Stimulated activated naive CD4-positive, alpha-beta T cell treated with Interleukin-2 at 50 U/mL for 16 hours (primary cell): ENCODE measurements around the gene KMT2D.
"Not testable (repeated sequence)": the region's sequence is repeated elsewhere in the genome, so short reads cannot be mapped to it uniquely, and the experiment has no call there.

Experiments used
- DNase-seq: peaks from one replicate; lab custom pipeline; 2025; lab: John Stamatoyannopoulos, UW

Gene KMT2D

DNA sequence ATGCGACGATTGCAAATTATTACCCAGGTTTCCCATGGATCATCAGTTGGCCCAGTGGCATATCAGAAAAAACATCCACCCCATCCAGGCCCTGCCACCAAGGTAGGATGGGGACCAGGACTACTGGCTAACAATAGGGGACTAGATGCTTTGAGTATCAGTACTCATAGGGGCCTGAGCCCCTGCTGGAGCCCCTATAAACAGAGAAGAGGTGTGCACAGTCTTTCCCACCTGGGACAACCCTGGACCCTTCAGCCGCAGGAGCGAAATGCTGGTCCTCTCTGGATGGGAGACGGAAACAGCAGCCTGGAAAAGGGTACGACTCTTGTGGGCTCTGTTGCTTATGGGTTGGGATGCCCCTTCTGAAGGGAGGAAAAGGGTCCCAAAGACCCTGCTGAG, 28.3 kb upstream of the KMT2D start:
- DNase-seq: no peak

DNA sequence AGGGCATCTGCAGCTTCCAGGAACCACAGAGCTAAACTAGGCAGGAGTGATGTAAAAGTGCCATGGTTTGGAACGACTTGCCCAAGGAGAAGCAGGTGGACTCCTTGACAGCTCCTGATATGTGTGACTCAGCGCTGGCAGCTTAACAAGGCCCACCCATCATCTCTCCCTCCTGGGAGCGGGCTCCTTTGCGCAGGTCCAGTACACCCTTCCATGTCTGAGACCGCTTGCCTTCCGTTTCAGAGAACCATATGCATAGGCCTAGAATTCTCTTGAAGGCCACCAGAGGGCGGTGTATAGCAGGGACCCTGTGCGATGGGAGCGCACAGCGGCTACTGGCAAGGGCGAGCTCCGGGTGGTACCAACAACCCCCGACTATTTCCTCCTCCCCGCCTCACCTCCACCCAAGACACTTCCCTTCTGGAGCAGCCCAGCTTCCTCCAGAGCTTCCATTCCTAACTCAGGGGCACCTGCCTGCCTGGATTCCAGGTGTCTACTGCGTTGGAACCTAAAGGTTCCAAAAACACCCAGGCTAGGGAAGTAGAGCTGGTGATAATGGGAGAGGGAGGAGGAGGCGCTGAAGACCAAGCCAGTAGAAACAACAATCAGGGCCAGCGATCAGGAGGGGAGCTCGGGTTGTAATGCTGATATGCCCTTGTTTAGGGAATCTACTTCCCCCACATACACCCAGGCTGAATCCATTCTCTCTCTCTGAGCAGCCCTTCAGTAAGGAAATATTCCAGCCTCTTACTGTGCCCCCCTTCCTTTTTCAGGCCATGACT, 27.7 kb upstream of the KMT2D start:
- peak; percentile 52 for DNase-seq

DNA sequence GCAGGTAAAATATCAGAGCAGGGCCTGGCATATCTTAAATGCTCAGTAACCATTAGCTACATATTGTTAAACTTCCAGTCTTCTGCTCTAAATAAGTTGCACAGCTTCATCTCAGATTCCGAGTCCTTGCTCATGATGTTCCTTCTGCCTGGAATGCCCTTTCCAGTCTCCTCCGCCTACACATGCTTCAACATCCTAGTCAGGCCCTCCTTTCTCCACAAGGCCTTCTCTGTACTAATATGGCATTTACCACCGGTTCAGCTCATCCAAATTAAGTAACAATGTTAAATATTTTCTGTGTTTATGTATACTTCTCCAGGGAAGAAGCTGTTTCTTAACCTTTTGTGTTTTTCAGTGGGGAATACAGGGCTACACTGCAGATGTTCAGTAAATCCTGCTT, 25.5 kb upstream of the KMT2D start:
- no peak for DNase-seq

DNA sequence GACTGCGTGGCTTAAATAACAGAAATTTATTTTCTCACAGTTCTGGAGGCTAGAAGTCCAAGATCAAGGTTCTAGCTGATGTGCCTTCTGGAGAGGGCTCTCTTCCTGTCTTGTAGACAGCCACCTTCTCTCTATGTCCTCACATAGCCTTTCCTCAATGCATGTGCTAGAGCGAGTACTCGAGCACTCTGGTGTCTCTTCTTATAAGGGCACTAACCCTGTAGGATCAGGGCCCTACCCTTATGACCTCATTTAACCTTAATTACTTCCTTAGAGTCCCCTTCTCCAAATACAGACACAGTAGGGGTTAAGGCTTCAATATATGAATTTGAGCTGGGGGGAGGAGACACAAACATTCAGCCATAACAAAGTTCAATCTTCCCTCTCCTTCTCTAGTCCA, 23.8 kb upstream of the KMT2D start:
- DNase-seq: no peak

DNA sequence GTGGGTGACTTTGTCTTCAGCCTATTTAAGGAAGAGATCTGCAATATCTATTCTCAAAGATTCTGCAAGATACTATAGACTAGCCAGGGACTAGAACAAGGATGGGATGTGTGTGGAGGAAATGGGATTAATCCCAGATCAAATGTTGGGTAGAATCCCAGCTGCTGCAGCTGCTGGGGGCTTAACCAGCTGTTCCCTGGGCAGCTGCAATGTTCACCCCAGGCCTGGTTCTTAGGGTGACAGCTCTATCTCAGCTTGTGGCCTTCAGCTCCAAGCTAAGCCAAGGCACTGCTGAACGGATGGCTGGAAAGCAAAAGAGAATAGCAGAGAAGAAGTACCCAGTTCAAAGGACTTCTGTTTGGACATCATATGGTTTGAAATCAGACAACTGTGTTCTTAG, 19.2 kb upstream of the KMT2D start:
- no peak for DNase-seq

DNA sequence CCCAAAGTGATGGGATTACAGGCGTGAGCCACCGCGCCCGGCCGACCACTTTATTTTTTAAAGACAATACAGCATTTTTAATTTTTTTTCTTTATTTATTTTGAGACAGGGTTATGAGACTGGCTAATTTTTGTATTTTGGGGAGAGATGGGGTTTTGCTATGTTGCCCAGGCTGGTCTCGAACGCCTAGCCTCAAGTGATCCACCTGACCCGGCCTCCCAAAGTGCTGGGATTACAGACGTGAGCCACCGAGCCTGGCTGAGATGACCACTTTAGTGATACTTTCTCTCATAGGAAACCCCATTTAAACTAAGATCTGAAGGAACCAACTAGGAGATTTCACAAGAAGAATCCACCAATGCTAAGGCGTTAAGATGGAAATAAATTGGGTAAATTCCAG, 10.4 kb upstream of the KMT2D start:
- DNase-seq: no peak

DNA sequence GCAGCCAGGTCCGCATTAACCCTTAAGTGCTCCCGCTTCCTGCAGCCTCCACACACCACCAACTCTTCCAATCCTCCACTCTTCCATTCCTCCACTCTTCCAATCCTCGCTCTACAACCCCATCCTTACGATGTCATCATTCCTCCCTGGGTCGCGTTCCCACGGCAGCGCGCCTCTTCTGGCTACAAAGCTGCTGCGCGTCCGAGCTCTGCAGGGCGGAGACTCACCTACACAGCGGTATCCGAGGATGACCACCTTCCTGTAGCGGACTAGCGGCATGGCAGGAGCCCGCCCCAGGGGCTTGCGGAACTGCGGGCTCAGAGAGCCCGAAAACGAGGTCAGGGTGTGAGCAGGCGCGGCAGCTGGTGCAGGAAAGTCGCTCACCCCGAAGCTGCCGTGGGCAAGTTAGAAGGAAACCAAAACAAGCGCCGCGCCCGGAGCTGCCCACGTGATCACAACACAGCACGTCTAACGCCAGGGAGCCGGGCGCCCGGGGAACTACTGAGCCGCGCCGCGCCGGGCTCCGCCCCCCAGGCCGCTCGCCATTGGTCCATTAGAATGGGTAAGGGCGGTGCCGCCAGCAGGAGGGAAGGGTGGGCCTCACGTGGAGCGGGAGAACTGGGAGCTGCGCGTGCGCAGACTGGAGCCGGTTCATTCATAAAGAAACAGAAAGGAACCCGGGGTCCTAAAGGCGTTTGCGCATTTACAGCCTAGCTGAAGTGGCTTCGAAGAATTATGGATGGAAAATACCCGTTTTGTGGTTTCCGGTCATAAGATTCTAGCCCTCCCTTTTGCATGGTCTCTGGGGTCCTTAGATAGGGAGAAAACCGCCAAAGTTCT, 9.1 kb upstream of the KMT2D start, which contains the start of gene RHEBL1:
Gene RHEBL1 (minus strand): TSS at position 473 of the 840 bp plus-strand sequence. CDS start 194 bp downstream, at position 279.
- peak; percentile 98 for DNase-seq

DNA sequence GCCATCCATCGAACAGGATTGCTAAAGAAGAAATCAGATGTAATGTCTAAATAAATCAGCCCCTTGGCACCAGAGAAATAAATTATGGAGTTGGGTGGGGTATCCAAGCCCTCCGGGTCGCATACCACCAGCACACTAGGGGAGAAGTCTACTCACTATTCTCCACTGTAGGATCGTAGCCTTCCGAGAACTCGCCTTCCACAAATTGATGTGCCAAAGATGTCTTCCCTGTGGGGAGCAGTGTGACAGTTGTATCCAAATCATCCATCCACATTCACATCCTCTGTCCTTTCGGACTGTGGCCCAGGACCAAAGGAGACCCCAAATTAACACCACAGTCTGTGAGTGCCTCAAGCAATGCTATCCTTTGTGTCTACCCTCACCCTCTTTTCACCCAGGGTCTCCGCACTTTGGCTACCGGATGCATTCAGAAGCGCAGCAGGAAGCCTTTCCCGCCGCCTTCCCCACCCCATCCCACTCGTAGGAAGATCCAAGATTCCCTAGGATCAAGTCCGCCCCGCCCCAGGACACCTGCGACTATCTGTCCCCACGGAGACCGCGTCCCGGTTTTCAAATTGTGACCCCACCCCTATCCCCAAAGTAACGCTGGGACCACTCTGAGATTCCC, 8.4 kb upstream of the KMT2D start:
- DNase-seq: no peak

DNA sequence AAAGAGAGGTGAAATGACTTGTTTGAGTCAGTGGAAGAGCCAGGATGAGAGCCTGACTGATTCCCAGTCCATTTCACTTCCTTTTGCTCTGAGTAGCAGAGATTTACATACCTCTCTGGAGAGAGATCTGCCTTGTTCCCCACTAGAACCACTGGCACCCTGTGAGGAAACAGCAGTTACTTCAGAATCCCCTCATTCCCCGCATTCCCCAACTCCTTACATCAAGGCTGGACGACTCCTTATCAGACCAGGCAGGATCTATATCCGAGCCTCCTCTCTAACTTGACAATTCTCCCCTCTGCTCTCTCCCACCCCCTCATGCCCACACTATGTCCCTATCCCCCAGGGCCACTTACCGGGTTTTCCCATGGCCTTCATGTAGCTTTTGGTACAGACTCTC, 5.5 kb upstream of the KMT2D start:
- DNase-seq: no peak

DNA sequence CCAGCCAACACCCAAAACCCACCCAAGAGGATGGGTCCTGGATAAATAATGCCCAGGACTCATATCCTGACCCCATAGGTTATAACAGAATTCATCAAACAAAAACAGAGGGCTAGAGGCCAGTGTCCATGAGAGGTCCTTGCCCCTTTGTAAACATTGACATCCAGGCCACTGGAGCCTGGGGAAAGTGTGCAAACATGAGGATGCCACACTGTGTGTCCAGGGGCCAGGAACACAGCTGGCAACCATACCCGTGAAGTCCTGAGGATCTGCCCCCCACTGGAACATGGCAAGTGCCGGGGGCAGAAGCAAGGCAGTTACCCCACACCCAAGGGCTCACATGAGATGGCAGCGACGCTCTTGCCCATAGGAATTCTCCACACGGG, 4.2 kb upstream of the KMT2D start:
- no peak for DNase-seq

DNA sequence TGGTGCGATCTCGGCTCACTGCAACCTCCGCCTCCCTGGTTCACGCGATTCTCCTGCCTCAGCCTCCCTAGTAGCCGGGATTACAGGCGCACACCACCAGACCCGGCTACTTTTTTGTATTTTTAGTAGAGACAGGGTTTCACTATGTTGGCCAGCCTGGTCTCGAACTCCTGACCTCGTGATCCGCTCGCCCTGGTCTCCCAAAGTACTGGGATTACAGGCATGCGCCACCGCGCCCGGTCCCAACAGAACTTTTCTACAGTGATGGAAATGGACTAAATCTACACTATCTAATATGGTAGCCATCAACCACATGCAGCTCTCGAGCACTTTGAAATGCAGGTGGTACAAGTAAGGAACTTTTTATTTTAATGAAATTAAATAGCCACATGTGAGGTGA, 1.3 kb upstream of the KMT2D start:
- not testable (repeated sequence) for DNase-seq

DNA sequence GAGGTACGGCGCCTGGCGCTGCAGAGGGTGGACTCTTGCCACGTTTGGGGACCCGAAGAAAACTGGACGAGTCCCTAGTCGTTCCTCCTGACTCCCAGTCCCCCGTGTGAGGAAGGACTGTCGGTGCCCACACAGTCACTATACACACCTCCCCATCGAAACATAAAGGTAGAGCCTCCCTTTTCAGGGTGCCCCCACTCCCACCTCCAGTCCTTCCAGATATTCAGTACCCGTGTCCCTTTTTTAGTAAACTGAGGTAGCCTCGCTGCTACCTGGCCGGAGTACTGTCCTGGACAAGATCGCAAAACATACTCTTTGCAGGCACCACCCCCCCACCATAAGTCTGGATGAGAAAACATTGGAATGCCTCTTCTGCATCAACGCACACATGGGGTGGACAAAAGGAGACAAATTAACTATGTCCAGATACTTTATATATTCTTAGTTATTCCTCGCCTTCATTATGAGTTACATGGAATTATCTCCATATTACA, 610 bp upstream of the KMT2D start:
- DNase-seq: no peak

DNA sequence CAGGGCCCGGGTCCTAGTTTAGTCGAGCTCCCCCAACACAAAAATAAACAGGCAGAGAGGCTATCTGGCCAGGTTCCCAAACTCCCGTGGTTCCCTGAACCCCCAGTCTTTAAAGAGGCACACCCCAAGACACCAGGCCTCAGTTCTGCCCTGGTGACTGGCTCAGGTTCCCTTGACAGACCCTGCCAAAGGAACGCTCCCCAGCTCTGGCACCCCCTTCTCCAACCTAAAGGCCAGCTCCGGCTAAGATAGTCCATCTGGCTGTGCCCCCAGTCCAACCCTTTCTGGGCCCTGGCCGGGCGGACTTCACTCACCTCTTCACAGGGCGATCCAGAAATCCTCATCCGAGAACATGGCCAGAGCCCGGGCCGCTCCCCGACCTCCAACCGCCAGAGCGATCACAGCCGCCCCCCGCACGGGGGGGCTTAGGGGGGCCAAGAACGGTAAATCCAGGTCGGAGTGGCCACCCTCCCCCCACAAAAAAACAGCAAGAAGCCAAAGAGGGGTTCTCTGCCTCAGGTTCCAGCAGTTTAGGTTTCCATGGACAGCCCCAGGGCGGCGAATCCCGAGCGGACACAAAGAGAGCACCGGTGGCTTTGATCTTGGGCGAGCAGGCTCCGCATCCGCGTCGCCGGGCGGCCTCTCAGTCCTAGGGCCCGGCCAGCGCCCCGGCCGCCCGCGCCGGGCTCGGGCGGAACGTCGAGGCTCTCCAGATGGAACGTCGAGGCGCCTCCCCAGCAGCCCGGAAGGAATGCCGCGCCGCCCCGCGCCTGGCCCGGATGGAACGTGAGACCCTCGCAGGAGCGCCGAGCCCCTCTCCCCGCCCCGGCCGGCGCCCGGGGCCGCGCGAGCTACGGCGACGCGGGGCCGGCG, 1.1 kb downstream of the KMT2D start:
- no peak for DNase-seq

DNA sequence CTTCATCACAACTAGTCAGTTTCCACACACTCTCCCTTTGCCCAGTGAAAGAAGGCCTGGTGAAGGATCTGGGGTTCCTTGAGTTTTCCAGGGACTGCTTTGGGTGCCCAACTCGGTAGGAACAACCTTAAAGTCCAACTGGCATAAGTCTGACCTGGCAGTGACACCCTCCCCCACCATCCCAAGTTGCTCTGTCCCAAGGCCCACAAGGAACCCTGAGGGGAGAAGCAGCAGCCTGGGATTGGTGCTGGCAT, 1.6 kb downstream of the KMT2D start:
- DNase-seq: no peak

DNA sequence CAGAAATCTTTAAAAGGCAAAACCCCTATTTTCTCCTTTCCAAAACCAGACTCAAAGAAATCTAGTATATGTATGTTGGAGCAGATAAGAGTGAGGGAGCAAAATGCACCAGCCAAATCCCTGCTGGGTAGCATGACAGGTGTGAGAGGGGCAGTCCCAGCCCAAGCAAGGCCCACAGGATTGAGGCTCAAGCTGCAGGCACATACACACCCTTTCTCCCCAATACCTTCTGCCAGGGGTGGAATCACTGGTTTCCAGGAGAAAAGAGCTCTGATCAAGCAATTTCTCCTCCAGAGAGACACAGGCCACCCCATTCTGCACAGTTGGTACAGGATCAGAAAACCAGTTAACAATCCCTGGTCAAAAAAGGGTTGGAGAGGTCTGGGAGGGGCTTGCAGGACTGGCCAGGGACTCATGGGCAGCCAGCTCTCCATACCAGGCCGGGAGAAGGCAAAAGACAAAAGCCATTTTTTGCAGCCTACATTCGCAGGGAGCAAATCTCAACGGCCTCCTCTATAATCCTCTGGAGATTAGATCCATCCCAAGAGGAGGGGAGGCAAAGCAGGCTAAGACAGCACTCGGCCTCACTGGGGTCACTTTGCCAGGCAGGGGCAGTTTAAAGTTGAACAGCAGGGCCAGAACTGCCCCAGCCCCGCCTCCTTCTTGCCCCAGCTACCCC, 2.1 kb downstream of the KMT2D start:
- DNase-seq: no peak

DNA sequence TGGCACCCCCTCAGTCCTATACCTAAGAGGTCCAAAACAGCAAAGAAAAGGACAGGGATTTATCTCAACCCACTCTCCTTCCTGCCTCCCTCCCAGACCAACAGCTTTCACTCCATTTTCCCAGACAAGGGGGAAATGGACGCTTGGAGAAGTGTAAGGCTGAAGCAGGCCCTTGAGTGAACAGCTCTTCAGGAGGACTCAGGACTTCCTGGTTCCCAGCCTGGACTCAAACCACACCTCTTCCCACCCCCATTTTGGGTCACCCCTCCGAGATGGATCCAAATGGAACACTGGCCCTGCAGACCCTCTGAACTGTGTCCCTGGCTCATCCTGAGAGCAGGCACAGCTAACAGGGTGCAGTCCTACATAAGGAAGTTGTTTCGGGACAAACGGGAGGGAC, 2.7 kb downstream of the KMT2D start:
- DNase-seq: no peak

DNA sequence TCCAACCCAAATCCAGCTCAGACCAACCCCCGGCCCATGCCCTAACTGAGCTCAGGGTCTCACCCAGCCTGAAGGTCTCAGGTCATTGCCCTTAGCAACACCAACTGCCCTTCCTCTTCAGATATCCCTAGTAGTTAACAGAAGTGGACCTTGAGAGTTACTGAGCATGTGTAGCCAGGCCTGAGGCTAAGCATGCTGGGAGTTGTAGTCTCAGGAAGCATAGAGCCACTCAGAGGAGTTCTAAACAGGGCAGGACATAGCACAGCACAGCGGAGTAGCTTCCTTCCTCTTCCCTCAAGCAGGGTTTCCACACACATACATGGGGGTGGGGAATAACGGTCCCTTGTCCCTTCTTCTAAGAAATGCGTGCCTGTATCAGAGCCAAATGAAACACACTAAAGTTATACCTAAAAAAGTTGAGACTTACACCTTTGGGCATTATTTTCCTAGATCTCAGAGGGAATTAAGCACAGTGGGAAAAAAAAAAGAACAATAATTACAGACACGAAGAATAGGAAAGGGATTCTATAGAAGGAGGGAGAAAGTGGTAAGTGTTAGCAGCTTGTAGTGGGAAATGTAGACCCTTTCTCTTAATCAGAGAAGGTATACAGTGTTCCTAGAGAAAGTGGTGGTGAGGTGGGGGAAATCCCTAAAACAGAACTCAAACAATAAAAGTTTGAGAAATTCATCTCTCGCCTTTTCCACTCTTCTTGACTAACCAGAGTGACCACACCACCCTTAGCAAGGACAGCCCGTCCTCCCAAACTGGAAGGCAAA, 4.4 kb downstream of the KMT2D start:
- DNase-seq: peak; percentile 37

DNA sequence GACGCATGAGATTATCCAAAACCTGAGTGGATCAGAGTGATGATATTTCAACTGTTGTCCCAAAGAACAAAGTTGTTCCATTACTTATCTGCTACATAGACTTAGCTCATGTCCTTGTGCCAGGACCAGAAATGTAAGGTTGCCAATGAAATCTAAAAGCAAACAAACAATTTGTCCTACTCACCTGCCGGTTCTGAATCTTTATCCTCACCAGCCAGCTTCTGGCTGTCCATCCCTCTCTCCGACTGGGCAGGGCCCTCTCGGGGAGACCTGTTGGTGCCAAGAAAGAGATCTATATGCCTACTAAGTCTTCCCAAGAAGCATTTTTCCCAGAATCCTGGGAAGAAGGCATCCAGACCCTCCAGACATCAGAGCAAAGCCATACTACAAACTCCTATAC, 5.5 kb downstream of the KMT2D start:
- DNase-seq: no peak

DNA sequence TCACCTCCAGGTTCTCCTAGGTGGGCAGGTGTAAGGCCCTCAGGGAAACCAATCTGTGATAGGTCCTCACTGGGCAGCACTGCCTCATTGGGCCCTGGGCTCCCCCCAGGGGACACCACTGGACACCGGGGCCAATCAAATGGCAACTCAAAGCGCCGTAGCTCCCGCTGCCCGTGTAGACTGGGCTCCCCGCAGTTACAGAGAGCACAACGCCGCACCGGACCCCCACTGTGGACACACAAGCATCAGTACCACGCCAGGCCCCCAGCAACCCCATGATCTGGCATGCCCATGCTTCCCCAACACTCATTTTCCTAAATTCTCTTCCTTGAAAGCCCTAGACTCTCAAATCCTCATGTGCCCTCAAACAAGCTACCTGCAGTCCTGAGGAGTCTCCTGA, 6.1 kb downstream of the KMT2D start:
- no peak for DNase-seq

DNA sequence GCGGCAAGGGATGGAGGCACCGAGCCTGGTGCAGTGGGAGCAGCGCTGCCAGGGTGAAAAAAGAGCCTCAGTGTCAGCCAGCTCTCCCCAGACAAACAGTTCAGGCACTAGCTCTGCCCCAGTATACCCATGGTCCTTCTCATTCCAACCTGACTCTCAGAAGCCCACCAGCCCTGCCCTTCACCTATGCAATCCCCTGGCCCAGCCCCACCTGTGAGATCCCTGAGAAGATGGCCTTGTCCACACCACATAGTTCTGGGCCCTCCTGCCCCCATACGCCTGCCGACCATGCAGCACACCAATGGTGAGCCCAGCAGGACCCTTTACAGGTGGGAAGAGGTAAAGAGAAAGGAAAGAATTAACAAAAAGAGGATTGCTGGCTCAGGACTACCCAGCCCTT, 6.5 kb downstream of the KMT2D start:
- DNase-seq: no peak
